ENCODE results near the gene CLRN1.

GRCh38 chr3:150905339-150905738 lies 67.2 kb downstream of the CLRN1 start, which contains the start of gene MINDY4B:
- TF ChIP-seq CTCF (conservative IDR thresholded peaks at IDR 0.05; ENCODE audit: low read length): no peak
- no peak for TF ChIP-seq EZH2phosphoT487 (IDR thresholded peaks at IDR 0.05; ENCODE audit: borderline replicate concordance, low read depth, low read length)
